Dendritic cell treated with granulocyte-macrophage colony-stimulating factor and Interleukin-4, amounts not matched to agents 40 ng/mL and 50 ng/mL, for 4 days (primary cell): ENCODE data around the gene MED12.
"Not testable (repeated sequence)": the region's sequence is repeated elsewhere in the genome, so short reads cannot be mapped to it uniquely, and the experiment has no call there.

Source experiments
- H3K27ac Mint-ChIP-seq: one replicate; pipeline ENCODE4 v1.8.0; 2022; ENCODE audit warnings: mild to moderate bottlenecking, mixed read lengths
- H3K27me3 Mint-ChIP-seq: one replicate; pipeline ENCODE4 v1.8.0; 2022; ENCODE audit warnings: mild to moderate bottlenecking, mixed read lengths
- H3K36me3 Mint-ChIP-seq: one replicate; pipeline ENCODE4 v1.8.0; 2022; ENCODE audit warnings: low read depth, mixed read lengths
- H3K4me1 Mint-ChIP-seq: one replicate; pipeline ENCODE4 v1.8.0; 2022; ENCODE audit warnings: low read depth, mixed read lengths
- H3K4me3 Mint-ChIP-seq: one replicate; pipeline ENCODE4 v1.8.0; 2022; ENCODE audit warnings: mild to moderate bottlenecking, moderate library complexity, mixed read lengths
- H3K9me3 Mint-ChIP-seq: one replicate; pipeline ENCODE4 v1.8.0; 2022; ENCODE audit warnings: mixed read lengths
- intact Hi-C: fragments of 100-400 bp; cut with micrococcal nuclease; formaldehyde crosslinking; loops from one replicate; pipeline ENCODE4 v1.15.0; 2022

MED12 gene

DNA sequence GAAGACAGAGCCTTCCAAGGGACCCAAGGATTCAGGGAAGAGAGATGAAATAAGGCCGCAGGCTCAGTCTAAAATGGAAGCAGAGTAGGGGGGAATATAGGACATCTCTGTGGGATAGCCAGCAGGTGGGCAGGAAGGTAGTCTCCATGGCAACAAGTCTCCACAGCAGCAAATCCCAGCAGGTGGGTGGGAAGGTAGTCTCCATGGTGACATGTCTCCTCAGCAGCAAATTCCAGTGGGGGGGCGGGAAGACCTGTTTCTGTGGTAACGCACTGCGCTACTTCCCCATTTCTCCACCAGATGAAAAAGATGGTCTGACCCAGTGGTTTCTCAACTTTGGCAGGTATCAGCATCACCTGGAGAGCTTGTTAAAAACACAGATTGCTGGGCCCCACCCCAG is 44.6 kb downstream of the MED12 start:
- no peaks in the 10 kb centered on the region for H3K9me3 Mint-ChIP-seq
- no peak overlapping the region for H3K27ac Mint-ChIP-seq
- H3K4me3 Mint-ChIP-seq: no peak overlapping the region
- peaks cover 15% of the 10 kb centered on the region for H3K4me1 Mint-ChIP-seq
- H3K27me3 Mint-ChIP-seq: no peaks in the 10 kb centered on the region
- intact Hi-C loops: no loop called here
- H3K36me3 Mint-ChIP-seq: peaks cover 65% of the 10 kb centered on the region

DNA sequence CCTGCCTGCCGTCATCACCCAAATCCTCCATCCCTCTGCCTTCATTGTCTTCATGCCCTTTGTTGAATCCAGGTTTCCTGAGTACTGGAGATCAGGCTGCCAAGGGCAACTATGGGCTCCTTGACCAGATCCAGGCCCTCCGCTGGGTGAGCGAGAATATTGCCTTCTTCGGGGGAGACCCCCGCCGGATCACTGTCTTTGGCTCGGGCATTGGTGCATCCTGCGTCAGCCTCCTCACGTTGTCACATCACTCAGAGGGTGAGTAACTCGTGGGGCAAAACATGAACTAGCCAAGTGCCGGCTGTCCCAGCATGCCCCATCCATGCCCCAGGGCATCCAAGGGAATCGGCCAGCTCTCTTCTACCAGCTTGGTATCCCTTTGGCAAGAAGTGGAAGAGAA is 45.7 kb downstream of the MED12 start:
- H3K36me3 Mint-ChIP-seq: peaks cover 62% of the 10 kb centered on the region

DNA sequence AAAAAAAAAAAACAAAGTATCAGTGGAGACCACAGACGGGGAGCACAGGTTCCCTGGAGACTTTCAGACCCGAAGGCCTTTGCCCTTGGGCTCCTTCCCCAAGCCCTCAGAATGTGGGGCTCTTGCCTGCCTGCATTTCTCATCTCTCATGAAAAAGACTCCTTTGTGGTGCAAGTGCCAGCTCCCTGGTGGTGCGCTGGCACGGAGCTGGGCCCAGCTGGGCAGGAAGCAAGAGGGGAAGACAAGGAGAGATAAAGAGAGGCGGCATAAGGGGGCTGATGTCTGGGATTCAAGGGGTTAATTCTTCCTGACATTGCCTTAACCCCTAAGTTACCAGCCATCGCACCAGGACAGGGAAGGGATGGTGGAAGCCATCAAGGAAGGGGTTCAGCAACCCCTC is 48.1 kb downstream of the MED12 start:
- Mint-ChIP-seq H3K4me3 (no peak overlapping the region), H3K27me3 (no peaks in the 10 kb centered on the region), H3K27ac (no peak overlapping the region), H3K9me3 (no peaks in the 10 kb centered on the region), H3K36me3 (peaks cover 71% of the 10 kb centered on the region), H3K4me1 (peaks cover 30% of the 10 kb centered on the region)
- intact Hi-C loops: no loop called here

More for the DNA sequence above, 45.7 kb downstream of the MED12 start:
- intact Hi-C loops: no loop called here
- Mint-ChIP-seq H3K4me3 (no peak overlapping the region), H3K27ac (no peak overlapping the region), H3K27me3 (no peaks in the 10 kb centered on the region), H3K4me1 (peaks cover 15% of the 10 kb centered on the region), H3K9me3 (no peaks in the 10 kb centered on the region)

DNA sequence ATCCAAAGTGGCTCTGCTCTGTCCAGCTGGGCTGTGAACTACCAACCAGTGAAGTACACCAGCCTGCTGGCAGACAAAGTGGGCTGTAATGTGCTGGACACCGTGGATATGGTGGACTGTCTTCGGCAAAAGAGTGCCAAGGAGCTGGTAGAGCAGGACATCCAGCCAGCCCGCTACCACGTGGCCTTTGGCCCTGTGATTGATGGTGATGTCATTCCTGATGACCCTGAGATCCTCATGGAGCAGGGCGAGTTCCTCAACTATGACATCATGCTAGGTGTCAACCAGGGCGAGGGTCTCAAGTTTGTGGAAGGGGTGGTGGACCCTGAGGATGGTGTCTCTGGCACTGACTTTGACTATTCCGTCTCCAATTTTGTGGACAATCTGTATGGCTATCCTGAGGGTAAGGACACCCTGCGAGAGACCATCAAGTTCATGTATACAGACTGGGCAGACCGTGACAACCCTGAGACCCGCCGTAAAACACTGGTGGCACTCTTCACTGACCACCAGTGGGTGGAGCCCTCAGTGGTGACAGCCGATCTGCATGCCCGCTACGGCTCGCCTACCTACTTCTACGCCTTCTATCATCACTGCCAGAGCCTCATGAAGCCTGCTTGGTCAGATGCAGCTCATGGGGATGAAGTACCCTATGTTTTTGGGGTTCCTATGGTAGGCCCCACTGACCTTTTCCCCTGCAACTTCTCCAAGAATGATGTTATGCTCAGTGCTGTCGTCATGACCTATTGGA is 48.8 kb downstream of the MED12 start:
- intact Hi-C loops: no loop called here
- Mint-ChIP-seq H3K36me3 (peaks cover 64% of the 10 kb centered on the region), H3K27ac (no peak overlapping the region), H3K27me3 (no peaks in the 10 kb centered on the region), H3K9me3 (no peaks in the 10 kb centered on the region), H3K4me3 (no peak overlapping the region), H3K4me1 (peaks cover 37% of the 10 kb centered on the region)

DNA sequence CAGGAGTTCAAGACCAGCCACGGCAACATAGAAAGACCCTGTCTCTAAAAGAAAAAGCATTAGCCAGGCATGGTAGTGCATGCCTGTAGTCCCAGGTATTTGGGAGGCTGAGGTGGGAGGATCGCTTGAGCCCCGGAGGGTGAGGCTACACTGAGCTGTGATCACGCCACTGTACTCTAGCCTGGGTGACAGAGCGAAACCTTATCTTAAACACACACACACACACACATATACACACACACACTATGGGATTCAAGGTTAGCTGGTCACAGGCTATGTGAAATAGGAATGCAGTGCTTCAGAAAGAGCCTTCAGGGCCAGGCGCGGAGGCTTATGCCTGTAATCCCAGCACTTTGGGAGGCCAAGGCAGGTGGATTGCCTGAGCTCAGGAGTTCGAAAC is 49.7 kb downstream of the MED12 start:
- no peak overlapping the region for H3K27ac Mint-ChIP-seq

DNA sequence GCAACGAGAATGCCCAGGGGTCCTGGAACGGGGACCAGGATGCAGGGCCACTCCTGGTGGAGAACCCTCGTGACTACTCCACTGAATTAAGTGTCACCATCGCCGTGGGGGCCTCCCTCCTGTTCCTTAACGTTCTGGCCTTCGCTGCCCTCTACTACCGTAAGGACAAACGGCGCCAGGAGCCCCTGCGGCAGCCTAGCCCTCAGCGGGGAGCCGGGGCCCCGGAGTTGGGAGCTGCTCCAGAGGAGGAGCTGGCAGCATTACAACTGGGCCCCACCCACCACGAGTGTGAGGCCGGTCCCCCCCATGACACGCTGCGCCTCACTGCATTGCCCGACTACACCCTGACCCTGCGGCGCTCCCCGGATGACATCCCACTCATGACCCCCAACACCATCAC is 51.2 kb downstream of the MED12 start:
- peaks cover 60% of the 10 kb centered on the region for H3K36me3 Mint-ChIP-seq
- H3K9me3 Mint-ChIP-seq: no peaks in the 10 kb centered on the region
- H3K27ac Mint-ChIP-seq: no peak overlapping the region
- H3K27me3 Mint-ChIP-seq: no peaks in the 10 kb centered on the region
- intact Hi-C loops: no loop called here
- H3K4me1 Mint-ChIP-seq: peaks cover 28% of the 10 kb centered on the region
- no peak overlapping the region for H3K4me3 Mint-ChIP-seq

More for the DNA sequence above, 49.7 kb downstream of the MED12 start:
- Mint-ChIP-seq H3K4me3 (no peak overlapping the region), H3K36me3 (peaks cover 58% of the 10 kb centered on the region), H3K4me1 (peaks cover 32% of the 10 kb centered on the region), H3K9me3 (no peaks in the 10 kb centered on the region), H3K27me3 (no peaks in the 10 kb centered on the region)
- intact Hi-C loops: no loop called here

DNA sequence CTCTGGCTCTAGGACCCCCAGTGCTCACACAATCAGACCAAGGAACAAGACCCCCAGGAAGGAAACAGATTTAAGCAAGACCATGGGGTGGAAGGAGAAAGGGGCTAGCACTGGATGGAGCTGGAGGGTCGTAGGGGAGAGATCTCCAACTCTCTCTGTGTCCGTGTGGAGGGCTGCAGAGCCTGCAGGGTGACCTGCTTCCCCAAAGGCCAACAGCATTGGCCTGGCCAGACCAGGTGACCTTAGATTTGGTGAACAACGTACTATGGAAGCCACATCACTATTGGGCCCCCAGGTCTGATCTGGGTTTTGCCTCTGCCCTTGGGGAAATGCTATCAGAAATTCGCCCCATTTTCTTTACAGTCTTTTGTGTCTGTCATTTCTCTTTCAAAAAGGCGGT is 52.3 kb downstream of the MED12 start:
- Mint-ChIP-seq H3K36me3 (peaks cover 64% of the 10 kb centered on the region), H3K4me3 (no peak overlapping the region), H3K27me3 (no peaks in the 10 kb centered on the region), H3K27ac (peak overlapping the region; percentile 78), H3K9me3 (no peaks in the 10 kb centered on the region), H3K4me1 (peaks cover 32% of the 10 kb centered on the region)
- intact Hi-C loops: no loop called here

DNA sequence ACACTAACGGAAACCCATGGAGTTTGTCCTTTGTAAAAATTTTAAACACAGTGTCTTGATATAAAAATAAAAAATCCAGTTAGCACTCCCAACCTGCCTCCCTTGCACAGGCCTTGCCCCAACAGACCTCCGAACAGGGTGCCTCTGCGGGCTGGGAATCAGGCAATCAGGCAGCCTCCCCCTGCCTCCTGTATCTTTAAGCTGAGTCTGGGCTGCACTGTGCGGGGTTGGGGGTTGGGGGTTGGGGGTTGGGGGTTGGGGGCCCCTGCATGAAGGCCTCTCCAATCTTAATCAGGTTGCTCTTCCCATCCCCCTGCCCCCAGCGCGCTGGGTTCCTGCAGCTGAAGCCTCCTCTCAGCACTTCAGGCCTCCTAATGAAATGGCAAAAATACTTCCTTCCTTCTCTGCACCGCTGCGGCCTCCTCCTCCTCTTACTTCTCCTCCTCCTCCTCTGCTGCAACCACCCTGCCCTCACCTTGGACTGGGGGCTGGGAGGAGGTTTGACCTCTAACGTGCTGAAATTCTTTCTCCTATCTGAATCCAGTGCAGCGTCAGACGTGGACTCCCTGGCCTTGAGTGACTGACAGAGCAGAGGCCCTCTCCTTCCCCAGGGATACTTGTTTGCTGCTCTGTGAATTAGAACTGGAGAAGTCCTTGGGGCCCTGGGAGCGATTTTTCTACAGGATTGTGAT is 52.9 kb downstream of the MED12 start:
- peaks cover 32% of the 10 kb centered on the region for H3K4me1 Mint-ChIP-seq
- intact Hi-C loops: no loop called here
- H3K4me3 Mint-ChIP-seq: no peak overlapping the region
- no peaks in the 10 kb centered on the region for H3K27me3 Mint-ChIP-seq
- H3K27ac Mint-ChIP-seq: peak overlapping the region; percentile 78
- H3K9me3 Mint-ChIP-seq: no peaks in the 10 kb centered on the region
- peaks cover 58% of the 10 kb centered on the region for H3K36me3 Mint-ChIP-seq

DNA sequence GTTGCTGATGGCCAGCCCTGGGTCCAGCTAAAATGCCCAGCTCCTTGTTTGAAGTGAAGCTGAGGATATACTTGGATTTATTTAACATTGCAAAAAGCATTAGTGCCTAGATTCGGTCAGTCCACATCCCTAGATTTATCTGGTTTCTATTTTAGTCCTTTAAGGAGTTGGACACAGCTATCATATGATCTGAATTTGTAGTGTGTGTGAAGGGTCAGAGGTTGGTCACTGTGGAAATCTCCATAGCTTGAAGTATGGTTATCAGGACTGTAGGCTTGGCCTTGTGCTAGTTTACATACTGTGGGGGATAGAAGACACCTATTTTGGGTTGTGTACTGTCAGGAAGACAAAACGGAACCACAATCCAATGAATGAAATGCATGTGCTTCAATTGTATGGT is 55.0 kb downstream of the MED12 start:
- H3K4me1 Mint-ChIP-seq: peaks cover 32% of the 10 kb centered on the region
- intact Hi-C loops: no loop called here
- H3K27me3 Mint-ChIP-seq: no peaks in the 10 kb centered on the region
- H3K27ac Mint-ChIP-seq: no peak overlapping the region
- no peak overlapping the region for H3K4me3 Mint-ChIP-seq
- no peaks in the 10 kb centered on the region for H3K9me3 Mint-ChIP-seq
- peaks cover 58% of the 10 kb centered on the region for H3K36me3 Mint-ChIP-seq

DNA sequence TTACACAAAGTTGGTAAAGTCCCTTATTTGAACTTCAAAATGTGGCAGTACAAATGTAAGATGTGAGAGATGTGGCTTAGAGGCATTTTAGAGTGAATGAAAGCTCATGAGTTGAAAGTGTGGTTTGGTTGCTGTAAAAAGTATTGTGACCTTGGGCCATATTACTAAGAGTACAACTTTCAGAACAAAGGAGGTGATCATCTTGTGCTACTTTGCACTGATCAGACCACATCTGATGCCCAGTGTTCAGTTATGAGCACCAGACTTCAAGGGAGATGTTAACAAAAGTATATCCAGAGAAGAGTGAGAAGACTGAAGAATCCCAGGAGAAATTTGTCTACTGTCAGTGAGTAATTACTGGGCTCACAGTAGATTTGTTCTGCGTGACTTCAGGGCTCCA is 56.4 kb downstream of the MED12 start:
- peaks cover 54% of the 10 kb centered on the region for H3K36me3 Mint-ChIP-seq
- no peak overlapping the region for H3K27ac Mint-ChIP-seq
- H3K4me1 Mint-ChIP-seq: peaks cover 30% of the 10 kb centered on the region
- no peak overlapping the region for H3K4me3 Mint-ChIP-seq
- intact Hi-C loops: loop anchor here (5.0 kb wide), 1 partner anchor 202 kb away; no protein-coding TSS in a partner anchor
- H3K9me3 Mint-ChIP-seq: no peaks in the 10 kb centered on the region
- H3K27me3 Mint-ChIP-seq: no peaks in the 10 kb centered on the region

DNA sequence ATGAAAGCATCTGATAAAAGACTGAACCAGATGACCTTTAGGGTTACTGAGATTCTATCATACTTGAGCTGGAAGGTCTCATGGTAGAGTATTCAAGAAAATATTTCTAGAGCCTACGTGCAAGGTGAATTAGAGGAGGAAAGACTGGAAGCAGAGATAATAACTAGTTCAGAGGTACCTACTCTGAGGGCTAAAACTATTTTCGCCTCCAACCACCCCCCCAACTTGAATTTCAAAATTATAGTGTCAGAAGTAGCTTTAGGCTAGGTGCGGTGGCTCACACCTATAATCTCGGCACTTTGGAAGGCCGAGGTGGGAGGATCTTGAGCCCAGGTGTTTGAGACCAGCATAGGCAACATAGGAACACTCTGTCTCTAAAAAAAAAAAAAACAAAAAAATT is 57.1 kb downstream of the MED12 start:
- no peaks in the 10 kb centered on the region for H3K9me3 Mint-ChIP-seq
- intact Hi-C loops: loop anchor here (5.0 kb wide), 1 partner anchor 203 kb away; no protein-coding TSS in a partner anchor
- H3K27me3 Mint-ChIP-seq: no peaks in the 10 kb centered on the region
- H3K4me1 Mint-ChIP-seq: peaks cover 23% of the 10 kb centered on the region
- H3K4me3 Mint-ChIP-seq: no peak overlapping the region
- H3K27ac Mint-ChIP-seq: no peak overlapping the region
- H3K36me3 Mint-ChIP-seq: peaks cover 51% of the 10 kb centered on the region

DNA sequence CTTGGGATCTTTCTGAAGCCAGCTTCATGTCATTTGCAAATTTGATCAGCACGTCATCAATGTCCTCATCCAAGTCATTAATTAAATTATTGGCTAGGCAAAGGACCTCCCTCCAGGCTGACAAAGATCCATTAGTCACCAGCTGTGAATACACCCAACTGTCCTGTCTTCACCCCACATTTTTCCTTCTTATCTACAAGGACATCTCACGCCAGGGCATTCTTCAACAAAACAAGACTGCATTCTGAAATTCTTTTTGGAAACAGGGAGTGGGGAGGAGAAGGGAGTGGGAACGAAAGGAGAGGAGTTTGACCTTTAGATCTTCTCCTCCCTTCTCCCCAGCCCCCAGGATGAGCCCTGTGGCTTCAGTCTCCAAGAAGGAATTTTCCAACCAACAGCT is 58.9 kb downstream of the MED12 start:
- Mint-ChIP-seq H3K4me3 (no peak overlapping the region), H3K9me3 (no peaks in the 10 kb centered on the region), H3K36me3 (peaks cover 50% of the 10 kb centered on the region), H3K27ac (no peak overlapping the region), H3K4me1 (peaks cover 10% of the 10 kb centered on the region), H3K27me3 (no peaks in the 10 kb centered on the region)
- intact Hi-C loops: loop anchor here (5.0 kb wide), 1 partner anchor 205 kb away; no protein-coding TSS in a partner anchor

DNA sequence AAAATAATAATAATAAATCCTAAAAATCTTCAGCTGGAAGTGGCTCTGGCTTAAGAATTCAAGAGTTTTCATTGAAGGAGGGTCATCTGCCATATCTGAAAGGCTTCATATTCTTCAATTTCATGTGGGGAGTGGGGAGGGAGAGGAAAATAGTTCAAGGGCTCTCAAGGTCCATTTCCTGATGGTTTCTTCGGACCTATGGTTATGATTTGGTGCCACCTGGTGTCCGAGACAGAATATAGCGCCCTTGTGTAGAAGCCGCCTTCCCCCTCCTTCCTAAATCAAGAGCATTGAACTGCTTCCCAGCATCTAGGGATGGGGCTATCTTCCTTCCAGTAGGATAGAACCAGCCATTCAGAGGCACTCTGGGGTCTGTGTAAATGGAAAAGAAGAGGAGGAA is 60.5 kb downstream of the MED12 start:
- Mint-ChIP-seq H3K4me1 (peaks cover 15% of the 10 kb centered on the region), H3K9me3 (no peaks in the 10 kb centered on the region), H3K36me3 (peaks cover 45% of the 10 kb centered on the region), H3K4me3 (no peak overlapping the region), H3K27ac (no peak overlapping the region), H3K27me3 (no peaks in the 10 kb centered on the region)
- intact Hi-C loops: loop anchor here (1.0 to 5.0 kb wide), 3 partner anchors 81 to 207 kb away; no protein-coding TSS in a partner anchor

DNA sequence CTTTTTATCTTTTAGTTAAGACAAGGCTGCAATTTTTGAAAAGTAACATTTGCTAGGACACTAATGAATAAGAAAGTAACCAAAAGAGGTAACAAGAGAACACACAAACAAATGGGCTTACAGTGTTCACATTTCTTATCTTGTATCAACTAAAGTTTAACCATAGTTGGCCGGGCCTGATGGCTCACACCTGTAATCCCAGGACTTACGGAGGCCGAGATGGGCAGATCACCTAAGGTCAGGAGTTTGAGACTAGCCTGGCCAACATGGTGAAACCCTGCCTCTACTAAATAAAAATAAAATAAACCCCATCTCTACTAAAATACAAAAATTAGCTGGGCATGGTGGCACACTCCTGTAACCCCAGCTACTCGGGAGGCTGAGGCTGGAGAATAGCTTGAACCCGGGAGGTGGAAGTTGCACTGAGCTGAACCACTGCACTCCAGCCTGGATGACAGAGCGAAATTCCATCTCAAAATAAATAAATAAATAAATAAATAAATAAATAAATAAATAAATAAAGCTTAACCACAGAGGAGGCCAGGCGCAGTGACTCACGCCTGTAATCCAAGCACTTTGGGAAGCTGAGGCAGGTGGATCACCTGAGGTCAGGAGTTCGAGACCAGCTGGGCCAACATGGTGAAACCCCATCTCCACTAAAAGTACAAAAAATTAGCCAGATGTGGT is 62.3 kb downstream of the MED12 start:
- Mint-ChIP-seq H3K27ac (peak overlapping the region; percentile 95), H3K36me3 (peaks cover 45% of the 10 kb centered on the region), H3K4me3 (peak overlapping the region; percentile 23)
- not testable (repeated sequence) for H3K27me3 Mint-ChIP-seq, H3K4me1 Mint-ChIP-seq, H3K9me3 Mint-ChIP-seq
- intact Hi-C loops: loop anchor here (10.0 kb wide), 1 partner anchor 74 kb away; the partner anchor contains the start of gene ZMYM3
